HK-2 (cell line): ENCODE results near the gene RBPJL.

Source experiments
- DNase-seq: peaks from one replicate; pipeline ENCODE4 v3.0.0-alpha.2; 2018; ENCODE audit not compliant: unreplicated experiment

The RBPJL gene

DNA sequence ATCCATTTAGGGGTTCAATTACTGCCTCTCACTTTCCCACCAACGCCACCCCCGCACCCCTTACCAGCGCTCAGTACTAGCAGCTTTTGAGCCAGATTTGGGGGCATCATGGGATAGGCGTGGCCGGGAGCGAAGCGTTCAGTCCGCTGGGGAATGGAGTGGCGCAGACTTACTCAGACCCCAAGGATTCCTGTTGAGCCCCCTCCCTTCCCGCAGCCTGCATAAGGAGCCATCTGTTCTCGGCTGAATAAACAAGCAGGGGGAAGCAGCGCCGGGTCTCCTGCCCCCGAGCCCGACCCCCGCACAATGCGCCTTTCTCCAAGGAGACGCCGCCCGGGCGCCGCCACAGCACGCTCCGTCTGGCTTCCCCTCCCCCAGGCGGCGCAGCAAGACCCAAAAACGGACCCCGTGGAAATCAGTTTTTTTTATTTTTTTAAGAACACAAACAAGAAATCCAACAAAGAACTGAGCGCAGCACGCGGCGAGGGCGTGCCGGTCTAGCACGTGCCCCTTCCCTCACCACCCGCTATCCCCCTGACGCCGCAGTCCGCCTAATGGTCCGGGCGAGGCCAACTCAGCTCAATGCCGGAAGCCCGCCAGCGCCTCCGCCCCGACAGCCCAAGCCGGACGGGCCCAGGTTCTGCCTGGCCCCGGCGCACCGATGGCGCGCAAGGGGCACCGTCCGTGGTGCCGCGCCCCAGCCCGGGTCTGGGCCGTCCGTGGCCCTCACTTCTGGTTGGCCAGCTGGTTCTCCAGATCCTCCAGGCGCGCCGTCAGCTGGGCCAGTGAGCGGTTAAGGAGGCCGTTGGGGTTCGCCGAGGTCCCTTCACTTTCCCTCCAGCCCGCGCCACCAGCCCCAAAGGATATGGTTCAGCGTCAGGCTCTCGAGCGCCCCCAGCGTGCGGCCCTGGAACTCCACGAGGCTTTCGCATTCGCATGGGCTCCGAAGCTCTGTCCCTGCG, 13.3 kb upstream of the RBPJL start:
- peak; percentile 97 for DNase-seq

DNA sequence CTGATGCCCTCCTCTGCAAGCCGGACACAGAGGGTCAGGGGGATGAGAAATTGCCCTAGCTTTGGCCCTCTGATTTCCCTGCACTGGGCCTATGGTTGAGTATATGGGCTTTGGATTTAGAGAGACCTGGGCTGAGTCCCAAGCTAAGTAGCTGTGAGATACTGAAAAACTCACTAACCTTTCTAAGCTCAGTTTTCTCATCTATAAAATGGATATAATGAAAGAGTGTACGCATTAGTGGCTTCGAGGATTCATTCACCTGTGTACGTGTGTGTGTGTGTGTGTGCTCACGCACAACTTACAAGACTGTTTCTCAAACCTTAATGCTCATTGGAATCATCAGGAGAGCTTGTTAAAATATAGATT, 12.7 kb upstream of the RBPJL start:
- DNase-seq = no peak

GRCh38 chr20:45294659-45295058, 12.0 kb upstream of the RBPJL start:
- no peak for DNase-seq

DNA sequence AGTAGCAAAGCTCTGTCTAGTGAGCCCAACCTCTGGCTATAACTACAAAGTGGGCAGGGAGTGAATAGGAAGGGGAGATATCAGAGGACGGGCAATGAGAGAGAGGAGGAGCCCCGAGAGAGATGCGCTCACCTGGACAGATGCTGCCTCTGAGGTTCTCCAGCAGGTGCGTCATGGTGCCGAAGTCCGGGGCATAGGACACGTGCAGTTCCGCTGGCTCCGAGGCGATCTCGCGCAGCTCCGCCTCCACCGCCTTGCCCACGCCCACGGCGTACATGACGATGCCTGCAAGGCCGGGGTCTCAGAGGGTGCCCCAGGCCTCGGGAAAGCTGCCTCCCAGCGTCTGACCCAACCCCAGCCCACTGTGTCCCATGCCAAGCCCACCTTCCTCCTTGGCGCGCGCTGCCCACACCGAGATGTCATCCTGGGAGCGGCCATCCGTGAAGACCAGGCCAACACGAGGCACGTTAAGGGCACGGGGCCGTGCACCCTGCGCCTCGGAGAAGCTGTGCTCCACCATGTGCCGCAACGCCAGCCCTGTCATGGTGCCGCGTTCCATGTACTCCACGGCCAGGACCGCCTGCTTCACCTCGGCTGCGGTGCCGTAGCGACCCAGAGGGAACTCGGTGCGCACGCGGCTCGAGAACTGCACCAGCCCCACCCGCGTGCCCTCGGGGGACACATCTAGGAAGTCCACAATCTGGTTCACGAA, 8.7 kb upstream of the RBPJL start:
- DNase-seq = no peak

GRCh38 chr20:45299786-45300185, 6.9 kb upstream of the RBPJL start:
- no peak for DNase-seq

GRCh38 chr20:45300961-45301360, 5.7 kb upstream of the RBPJL start:
- peak; percentile 45 for DNase-seq

DNA sequence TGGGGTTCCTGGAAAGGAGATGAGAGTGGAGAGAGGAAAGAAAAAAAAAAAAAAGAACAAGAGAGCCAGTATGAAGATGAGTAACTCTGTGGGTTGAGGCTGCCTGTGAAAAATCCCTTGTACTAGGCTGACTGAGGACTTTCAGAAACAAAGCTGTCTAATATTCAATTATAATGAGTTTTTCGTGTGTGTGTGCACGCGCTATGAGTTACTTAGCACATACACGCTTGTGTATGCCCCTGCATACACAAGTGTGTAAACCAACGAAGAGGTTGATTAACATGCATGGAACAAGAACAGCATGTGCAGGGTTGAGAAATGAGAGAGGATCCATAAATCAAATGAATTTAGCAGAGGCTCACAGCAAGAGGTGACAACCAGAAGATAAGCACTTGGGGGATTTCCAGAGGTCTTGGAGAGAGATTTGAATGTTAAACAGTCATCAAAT, 4.8 kb upstream of the RBPJL start:
- no peak for DNase-seq

DNA sequence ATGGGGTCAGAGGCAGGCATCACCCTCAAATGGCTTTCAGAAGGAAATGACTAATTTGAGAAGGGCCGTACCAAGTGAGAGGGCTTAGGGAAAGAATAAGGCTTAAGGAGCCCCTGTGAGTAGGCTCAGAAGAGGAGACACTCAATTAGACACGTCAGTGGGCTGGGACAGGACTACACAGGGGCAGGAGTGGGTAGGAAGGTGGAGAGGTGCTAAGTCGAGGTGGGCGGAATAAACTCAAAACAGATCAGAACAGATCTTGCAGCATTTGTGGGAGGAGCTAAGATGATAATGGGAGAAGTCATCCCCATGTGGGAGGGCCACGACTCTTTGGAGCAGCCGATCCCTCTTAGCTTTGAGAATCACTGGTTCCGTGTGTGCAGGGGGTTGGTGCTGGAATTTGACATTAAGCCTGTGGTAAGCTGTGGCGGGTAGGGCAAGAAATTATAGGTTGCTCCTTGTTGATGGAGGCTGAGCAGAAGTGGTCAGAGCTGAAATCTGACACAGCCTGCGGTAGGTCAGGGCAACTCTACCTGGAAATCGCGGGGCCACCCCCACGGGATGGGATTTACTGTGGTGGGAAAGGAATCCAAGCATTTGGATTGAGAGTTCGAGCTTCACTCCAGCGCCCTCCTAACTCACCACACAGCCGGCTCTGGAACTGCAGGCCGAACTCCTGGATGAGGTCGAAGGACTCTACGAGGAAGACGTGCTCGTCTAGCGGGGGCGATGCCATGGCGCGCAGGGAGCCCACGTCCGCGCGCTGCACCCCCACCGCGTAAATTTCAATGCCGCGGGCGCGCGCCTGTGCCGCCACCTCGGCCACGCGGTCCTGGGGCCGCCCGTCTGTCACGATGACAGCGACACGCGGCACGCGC, 2.8 kb upstream of the RBPJL start:
- DNase-seq = no peak

DNA sequence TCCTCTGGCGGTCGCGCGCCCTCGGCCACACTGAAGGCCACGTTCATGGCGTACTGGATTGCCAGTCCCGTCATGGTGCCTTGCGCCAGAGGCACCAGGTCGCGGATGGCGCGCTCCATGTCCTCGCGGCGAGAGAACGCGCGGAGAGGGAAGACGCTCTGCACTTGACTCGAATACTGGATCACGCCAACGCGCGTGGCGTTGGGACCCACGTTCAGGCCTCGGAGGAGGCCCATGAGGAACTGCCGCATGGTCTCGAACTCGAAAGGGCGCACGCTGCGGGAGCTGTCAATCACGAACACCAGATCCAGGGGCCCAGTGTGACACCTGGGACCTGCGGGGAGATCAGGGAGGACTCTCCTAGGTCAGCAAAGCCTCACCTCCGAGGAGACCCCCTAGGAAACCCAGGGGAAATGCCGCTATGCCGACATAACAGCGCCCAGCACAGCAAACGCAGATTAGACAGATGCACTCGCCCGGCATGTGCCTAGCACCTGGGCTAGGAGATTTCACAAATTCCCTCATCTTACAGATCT, 2.1 kb upstream of the RBPJL start:
- no peak for DNase-seq

DNA sequence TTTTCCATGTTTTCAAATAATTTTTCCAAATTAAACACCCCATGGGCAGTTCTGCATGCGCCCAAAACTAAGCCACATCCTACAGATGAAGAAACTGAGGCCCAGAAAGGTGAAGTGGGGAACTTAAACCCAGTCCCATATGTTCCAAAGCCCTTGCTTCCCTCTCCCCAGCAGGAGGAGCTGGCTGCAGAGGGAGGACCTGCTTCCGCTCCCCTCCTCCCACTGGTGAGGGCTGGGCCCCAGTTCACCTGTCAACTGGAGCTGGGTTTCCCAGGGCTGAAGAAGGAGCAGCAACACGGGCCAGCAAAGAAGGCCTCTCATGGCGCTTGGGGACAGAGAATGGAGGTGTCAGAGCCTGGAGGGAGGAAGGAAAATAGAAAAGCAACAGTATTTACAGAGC, 1.4 kb upstream of the RBPJL start:
- DNase-seq = no peak

- no peak for DNase-seq
Observed at GRCh38 chr20:45307076-45307640, 518 bp downstream of the RBPJL start.

DNA sequence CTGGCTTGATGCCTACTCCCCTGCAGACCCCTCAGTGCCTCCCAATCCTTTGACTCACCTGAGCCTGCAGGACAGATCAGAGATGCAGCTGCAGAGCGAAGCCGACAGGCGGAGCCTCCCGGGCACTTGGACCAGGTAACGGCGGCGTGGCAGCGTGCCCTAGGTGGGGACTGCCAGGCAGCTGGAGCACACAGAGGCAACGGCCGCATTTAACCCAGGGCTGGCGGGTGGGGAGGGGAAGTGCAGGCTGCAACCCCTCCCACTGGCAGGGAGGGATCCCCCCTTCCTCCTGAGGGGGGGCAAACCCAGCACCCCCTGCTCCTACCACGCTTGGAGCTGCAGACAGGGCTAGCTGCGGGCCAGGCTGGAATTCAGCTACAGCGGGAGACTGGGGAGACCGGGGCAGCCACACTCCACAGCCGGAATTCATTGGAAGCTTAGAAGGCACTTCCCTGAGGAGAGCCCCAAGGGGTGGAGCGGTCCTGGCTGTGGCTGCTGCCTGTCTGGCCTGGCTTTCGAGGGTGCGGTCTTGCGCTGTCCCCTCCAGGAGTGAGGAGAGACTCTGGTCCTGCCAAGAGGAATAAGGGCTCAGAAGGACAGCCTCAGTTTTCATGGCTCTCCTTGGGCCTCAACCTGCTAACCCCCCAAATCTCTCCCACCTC, 1.6 kb downstream of the RBPJL start, which contains the start of gene MATN4:
TSS of gene MATN4 (minus strand) at position 183 of the 662 bp plus-strand sequence. CDS start 2,717 bp downstream, outside the sequence.
- DNase-seq = no peak

DNA sequence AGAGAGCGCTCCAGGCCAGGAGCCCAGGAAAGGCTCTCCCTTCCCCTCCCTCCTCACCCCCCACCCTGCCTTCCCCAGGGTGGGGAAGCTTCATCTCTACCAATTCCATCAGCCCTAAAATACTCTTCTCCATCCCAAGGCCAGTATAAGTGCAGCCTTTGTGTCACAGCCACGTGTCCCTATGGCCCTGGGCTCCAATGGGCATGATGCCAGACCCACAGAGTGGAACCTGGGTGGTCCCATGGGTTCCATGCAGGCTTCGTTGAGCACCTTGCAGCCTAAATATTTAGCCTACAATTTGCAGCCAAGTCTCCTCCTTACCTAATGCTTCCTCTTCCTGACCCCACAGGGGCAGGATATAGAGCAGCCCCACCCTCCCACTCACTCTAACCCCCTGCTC, 2.4 kb downstream of the RBPJL start:
- DNase-seq = no peak

DNA sequence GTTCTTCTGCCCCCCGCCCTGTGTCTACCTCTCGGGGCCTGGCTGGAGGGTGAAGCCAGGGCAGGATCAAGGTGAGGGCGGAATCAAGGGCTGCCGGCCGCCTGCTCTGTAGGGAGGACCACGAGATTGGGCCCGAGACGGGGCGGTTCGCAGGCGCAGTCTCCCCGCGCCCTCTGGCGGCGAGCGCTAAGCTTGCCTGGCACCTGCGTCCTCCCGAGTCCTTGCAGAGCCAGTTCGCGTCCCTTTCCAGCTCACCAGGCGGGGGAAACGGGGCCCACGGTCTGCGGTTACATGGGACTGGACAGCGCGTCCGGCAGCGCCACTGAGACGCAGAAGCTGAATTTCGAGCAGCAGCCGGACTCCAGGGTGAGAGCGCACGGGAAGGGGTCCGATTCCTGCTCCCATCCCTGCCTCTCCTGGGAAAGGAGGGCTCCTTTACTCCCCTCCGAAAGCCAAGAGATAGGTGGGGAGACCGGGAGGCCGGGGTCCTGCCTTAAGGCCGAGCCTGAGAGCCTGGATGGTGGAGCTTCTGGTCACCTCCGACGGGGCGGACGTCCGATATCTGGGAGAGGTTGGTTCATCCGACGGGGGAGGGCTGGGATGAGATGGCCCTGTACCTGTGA, 5.1 kb downstream of the RBPJL start:
- peak; percentile 65 for DNase-seq

DNA sequence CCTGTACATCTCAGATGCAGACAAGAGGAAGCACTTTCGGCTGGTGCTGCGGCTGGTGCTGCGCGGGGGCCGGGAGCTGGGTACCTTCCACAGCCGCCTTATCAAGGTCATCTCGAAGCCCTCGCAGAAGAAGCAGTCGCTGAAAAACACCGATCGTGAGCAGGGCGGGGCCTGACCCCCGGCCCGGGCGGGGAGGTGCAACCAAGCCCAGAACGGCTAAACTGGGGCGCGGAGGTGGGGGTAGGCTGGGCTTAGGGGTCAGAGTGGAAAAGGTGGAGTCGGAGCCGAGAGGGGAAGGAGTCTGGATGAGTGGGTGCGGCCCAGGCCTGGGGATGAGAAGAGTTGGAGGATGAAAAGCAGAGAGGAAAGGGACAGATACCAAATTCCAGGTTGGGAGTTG, 5.6 kb downstream of the RBPJL start:
- DNase-seq = no peak

GRCh38 chr20:45313065-45313695, 6.5 kb downstream of the RBPJL start:
- no peak for DNase-seq

GRCh38 chr20:45313943-45314342, 7.3 kb downstream of the RBPJL start:
- DNase-seq = no peak

DNA sequence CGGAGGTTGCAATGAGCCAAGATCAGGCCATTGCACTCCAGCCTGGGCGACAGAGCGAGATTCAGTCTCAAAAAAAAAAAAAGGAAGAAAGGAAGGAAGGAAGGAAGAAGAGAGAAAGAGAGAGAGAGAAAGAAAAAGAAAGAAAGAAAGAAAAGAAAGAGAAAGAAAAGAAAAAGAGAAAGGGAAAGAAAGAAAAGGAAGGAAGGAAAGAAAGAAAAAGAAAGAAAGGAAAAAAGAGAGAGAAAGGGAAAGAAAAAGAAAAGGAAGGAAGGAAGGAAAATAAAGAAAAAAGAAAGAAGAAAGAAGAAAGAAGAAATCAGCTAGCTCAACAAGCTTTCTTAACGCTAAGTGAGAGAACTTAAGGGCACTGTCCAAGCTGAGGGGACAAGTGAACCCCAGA, 9.0 kb downstream of the RBPJL start:
- no peak for DNase-seq

GRCh38 chr20:45316150-45317080, 9.8 kb downstream of the RBPJL start:
- no peak for DNase-seq
